HT1080 (cell line): ENCODE results near the gene LCLAT1. TPM values are rescaled to one million over a fixed set of nuclear protein-coding genes. Genes with fewer than 3 reads are reported as not detected.
"Not testable (repeated sequence)": the region's sequence is repeated elsewhere in the genome, so short reads cannot be mapped to it uniquely, and the experiment has no call there.

Experiments used
- DNase-seq: peaks from one replicate; pipeline ENCODE4 v3.0.0-alpha.2; 2015; ENCODE audit warnings: low read depth
- total RNA-seq: library from RNA; depleted of rRNA; stranded (reverse); fragments of >200 nt; shearing (Covaris generic); gene quantifications from 2 replicates; pipeline ENCODE4 v1.2.3, GENCODE V29; 2014

LCLAT1 gene
- total RNA-seq, 1 experiment from 2014 or later = 8.4 TPM

- DNase-seq = no peak
Observed at GRCh38 chr2:30486655-30487054, 39.6 kb downstream of the LCLAT1 start.

GRCh38 chr2:30487603-30488002 is 40.6 kb downstream of the LCLAT1 start:
- no peak for DNase-seq

GRCh38 chr2:30488012-30488659 is 41.1 kb downstream of the LCLAT1 start:
- no peak for DNase-seq

GRCh38 chr2:30491225-30491624 is 44.2 kb downstream of the LCLAT1 start:
- DNase-seq = no peak

GRCh38 chr2:30492185-30492584 is 45.1 kb downstream of the LCLAT1 start:
- no peak for DNase-seq

- DNase-seq = no peak
Observed at GRCh38 chr2:30492619-30493018, 45.6 kb downstream of the LCLAT1 start.

- DNase-seq = no peak
Observed at GRCh38 chr2:30493440-30493839, 46.4 kb downstream of the LCLAT1 start.

GRCh38 chr2:30495896-30496295 is 48.9 kb downstream of the LCLAT1 start:
- not testable (repeated sequence) for DNase-seq

- DNase-seq = no peak
Observed at GRCh38 chr2:30499681-30500080, 52.6 kb downstream of the LCLAT1 start.

- DNase-seq = no peak
Observed at GRCh38 chr2:30500699-30501098, 53.7 kb downstream of the LCLAT1 start.

GRCh38 chr2:30502310-30502709 is 55.3 kb downstream of the LCLAT1 start:
- no peak for DNase-seq

- no peak for DNase-seq
Observed at GRCh38 chr2:30503007-30503694, 56.1 kb downstream of the LCLAT1 start.

GRCh38 chr2:30503695-30504052 is 56.6 kb downstream of the LCLAT1 start:
- DNase-seq = no peak

GRCh38 chr2:30504731-30505130 is 57.7 kb downstream of the LCLAT1 start:
- DNase-seq = no peak

GRCh38 chr2:30505500-30506180 is 58.6 kb downstream of the LCLAT1 start:
- no peak for DNase-seq

- DNase-seq = not testable (repeated sequence)
Observed at GRCh38 chr2:30507460-30507859, 60.4 kb downstream of the LCLAT1 start.

GRCh38 chr2:30509716-30510115 is 62.7 kb downstream of the LCLAT1 start:
- no peak for DNase-seq

GRCh38 chr2:30510409-30510808 is 63.4 kb downstream of the LCLAT1 start:
- no peak for DNase-seq

- DNase-seq = peak; percentile 62
Observed at GRCh38 chr2:30511122-30512083, 64.4 kb downstream of the LCLAT1 start.

- no peak for DNase-seq
Observed at GRCh38 chr2:30512243-30512886, 65.3 kb downstream of the LCLAT1 start.

- DNase-seq = not testable (repeated sequence)
Observed at GRCh38 chr2:30513649-30514048, 66.6 kb downstream of the LCLAT1 start.
